Panc1 (cell line): ENCODE measurements around the gene GREM1. TPM values are rescaled to one million over a fixed set of nuclear protein-coding genes. Genes with fewer than 3 reads are reported as not detected.

Source experiments
- ATAC-seq: fragments of 200-7000 bp; cut with Tn5 transposase; 2 replicates; pipeline ENCODE4 v1.9.1; 2020; ENCODE audit warnings: mild to moderate bottlenecking, moderate library complexity
- Bru-seq: library from RNA; stranded (reverse); fragments of 400-500 nt; gene quantifications from one replicate; lab custom pipeline; 2021; lab: Mats Ljungman, UMichigan
- BruChase-seq, 2 experiments: library from RNA; stranded (reverse); fragments of 400-500 nt; gene quantifications; one replicate each; lab custom pipeline; 2021; lab: Mats Ljungman, UMichigan
- BruUV-seq: library from RNA; stranded (reverse); fragments of 400-500 nt; replicated peaks from 2 replicates; lab custom pipeline; 2021; lab: Mats Ljungman, UMichigan
- CTCF ChIA-PET: fragments of 300-600 bp; sonication (Branson Sonifier 250); formaldehyde crosslinking; loops from one replicate; lab custom pipeline; 2022; ENCODE audit warnings: antibody characterized with exemption; lab: Charles Lee
- POLR2A ChIA-PET: fragments of 300-600 bp; sonication (Branson Sonifier 250); formaldehyde crosslinking; loops from one replicate; lab custom pipeline; 2022; ENCODE audit warnings: antibody characterized with exemption; lab: Charles Lee
- DNase-seq: peaks from one replicate; pipeline ENCODE4 v3.0.0-alpha.2; 2010; ENCODE audit warnings: low read depth, low spot score
- H3K27ac ChIP-seq: 2 replicates; pipeline ENCODE4 v1.5.1; 2011; ENCODE audit warnings: mild to moderate bottlenecking, low read length, inconsistent platforms
- H3K27me3 ChIP-seq: fragments of 200-500 bp; sonication (Bioruptor generic); 2 replicates; pipeline ENCODE4 v1.6.0; 2014; ENCODE audit warnings: low read length, inconsistent platforms; ENCODE audit not compliant: control insufficient read depth, insufficient read depth
- H3K36me3 ChIP-seq: fragments of 200-500 bp; sonication (Bioruptor generic); 2 replicates; pipeline ENCODE4 v1.5.1; 2014; ENCODE audit warnings: inconsistent platforms, mild to moderate bottlenecking, low read length, moderate library complexity; ENCODE audit not compliant: control insufficient read depth, insufficient read depth
- H3K4me1 ChIP-seq: 2 replicates; pipeline ENCODE4 v1.5.1; 2011; ENCODE audit warnings: inconsistent platforms, mild to moderate bottlenecking, low read length, moderate library complexity; ENCODE audit not compliant: control insufficient read depth, insufficient read depth
- H3K4me3 ChIP-seq, 2 experiments: 2 replicates each; pipeline ENCODE4 v1.5.1; 2011 to 2012; ENCODE audit warnings: low read depth in 2 of 2, low read length in 2 of 2, mild to moderate bottlenecking in 2 of 2, inconsistent platforms in 1 of 2, moderate library complexity in 1 of 2
- H3K9me3 ChIP-seq: fragments of 200-500 bp; sonication (Bioruptor generic); 2 replicates; pipeline ENCODE4 v1.5.1; 2014; ENCODE audit warnings: low read depth, mild to moderate bottlenecking, inconsistent platforms, low read length, moderate library complexity; ENCODE audit not compliant: control insufficient read depth, insufficient read depth
- CTCF ChIP-seq: fragments of 450-650 bp; IDR thresholded peaks from 2 replicates; pipeline ENCODE4 v1.5.1; 2017; ENCODE audit warnings: mild to moderate bottlenecking
- POLR2AphosphoS5 ChIP-seq: IDR thresholded peaks from 2 replicates; pipeline ENCODE4 v1.6.1; 2012; ENCODE audit warnings: mild to moderate bottlenecking, low read depth, low read length, moderate library complexity
- REST ChIP-seq, 2 experiments: IDR thresholded peaks; 2 replicates each; pipeline ENCODE4 v1.6.1; 2011 to 2012; ENCODE audit warnings: low read depth in 2 of 2, control low read depth in 1 of 2, low read length in 1 of 2, mild to moderate bottlenecking in 1 of 2, moderate library complexity in 1 of 2; ENCODE audit not compliant: insufficient read depth in 1 of 2
- SIN3A ChIP-seq: IDR thresholded peaks from 2 replicates; pipeline ENCODE4 v1.6.1; 2012; ENCODE audit warnings: low read depth, mild to moderate bottlenecking, low read length, moderate library complexity, borderline replicate concordance; ENCODE audit not compliant: insufficient read depth
- TCF7L2 ChIP-seq: IDR thresholded peaks from 2 replicates; pipeline ENCODE4 v1.6.1; 2011; ENCODE audit warnings: mild to moderate bottlenecking, low read depth, low read length, inconsistent platforms
- in situ Hi-C: cut with HindIII; loops from 2 replicates; pipeline ENCODE4 v1.10.0; 2016; ENCODE audit warnings: low sequenced_read_pairs, low pct_unique_long_range_greater_than_20kb
- intact Hi-C: fragments of 100-400 bp; cut with micrococcal nuclease; formaldehyde crosslinking; loops from one replicate; pipeline ENCODE4 v1.10.0; 2022; ENCODE audit not compliant: unreplicated experiment
- long read RNA-seq: library from polyadenylated mRNA; unstranded; transcript quantifications from one replicate; pipeline ENCODE4 v2.0.0, GENCODE V29; 2021; ENCODE audit not compliant: unreplicated experiment
- polyA plus RNA-seq: library from polyadenylated mRNA; unstranded; fragments of >200 nt; gene quantifications from one replicate; pipeline ENCODE4 v1.2.1, GENCODE V29; 2012; ENCODE audit warnings: missing spikeins; ENCODE audit not compliant: insufficient read length
- total RNA-seq: library from RNA; stranded (reverse); gene quantifications from one replicate; pipeline ENCODE4 v1.2.1, GENCODE V29; 2021; ENCODE audit not compliant: unreplicated experiment

Gene GREM1
- total RNA-seq, result 0.41 TPM
- polyA plus RNA-seq, result 0.02 TPM
- Bru-seq, nascent RNA, result percentile 2 among the genes with signal in this experiment
- BruChase-seq, experiment 1, labeled RNA remaining after a 2-hour chase, result percentile 4 among the genes with signal in this experiment
- not detected for BruChase-seq, experiment 2, labeled RNA remaining after a 6-hour chase
- long read RNA-seq, result 0 reads

GRCh38 chr15:32717426-32718226 lies at the start of gene GREM1:
TSS of gene GREM1 (plus strand) at chr15:32718004. CDS start at chr15:32730691, 12,687 bp downstream.
- H3K4me1 ChIP-seq, result no peaks in the 10 kb centered on the region
- H3K4me3 ChIP-seq, result peak within 1 kb of the TSS; percentile 36 to 38
- TF ChIP-seq SIN3A (no peak), CTCF (no peak), TCF7L2 (no peak), REST (IDR thresholded peaks at IDR 0.05; ENCODE audit: insufficient read depth in 1 of 2, low read depth in 2 of 2, low read length in 1 of 2) (no peak)
- intact Hi-C loops, result no loop called here
- H3K9me3 ChIP-seq, result no peaks in the 10 kb centered on the region
- in situ Hi-C loops, result no loop called here
- no TSS peak for BruUV-seq
- H3K36me3 ChIP-seq, result no peaks in the 10 kb centered on the region
- ATAC-seq (no peak), DNase-seq (no peak)
- peaks cover 41% of the 10 kb centered on the region for H3K27me3 ChIP-seq
- CTCF ChIA-PET, result no interaction called here
- H3K27ac ChIP-seq, result no peak within 1 kb of the TSS
- POLR2A ChIA-PET, result no interaction called here

DNA sequence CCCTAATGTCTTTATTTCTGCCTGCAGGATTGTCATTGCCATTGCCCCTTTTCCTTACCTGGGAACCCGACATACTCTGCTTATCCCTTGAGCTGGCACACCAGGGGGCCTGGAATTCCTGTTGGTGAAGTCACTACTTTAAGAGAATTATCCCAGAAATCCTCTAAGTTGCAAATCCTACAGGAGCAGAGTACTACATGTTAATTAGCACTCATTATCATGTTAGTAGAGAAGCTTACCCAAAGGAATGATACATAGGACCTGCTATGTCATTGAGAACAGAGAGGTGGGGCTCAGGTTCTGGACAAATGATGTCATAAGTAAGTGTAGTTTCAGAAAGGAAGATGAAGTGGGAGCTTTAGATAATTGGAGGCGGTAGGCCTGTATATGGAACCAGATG lies 48.9 kb upstream of the GREM1 start:
- H3K4me1 ChIP-seq, result no peaks in the 10 kb centered on the region
- POLR2A ChIA-PET, result interaction anchor here (0.6 kb wide), 1 partner anchor 27 kb away, joined by 3 read pairs; the partner anchor contains the start of gene SCG5
- H3K36me3 ChIP-seq, result no peaks in the 10 kb centered on the region
- BruUV-seq, result no TSS peak
- in situ Hi-C loops, result no loop called here
- no peak overlapping the region for H3K4me3 ChIP-seq
- H3K27me3 ChIP-seq, result no peaks in the 10 kb centered on the region
- ATAC-seq, result no peak
- no peak for DNase-seq
- intact Hi-C loops, result loop anchor here (10.0 kb wide), 1 partner anchor 286 kb away; no protein-coding TSS in a partner anchor
- CTCF ChIA-PET, result no interaction called here
- H3K27ac ChIP-seq, result no peak overlapping the region
- TF ChIP-seq POLR2AphosphoS5, result no peak
- TF ChIP-seq SIN3A, result no peak
- no peak for TF ChIP-seq CTCF
- no peak for TF ChIP-seq TCF7L2
- TF ChIP-seq REST (IDR thresholded peaks at IDR 0.05; ENCODE audit: insufficient read depth in 1 of 2, low read depth in 2 of 2, low read length in 1 of 2), result no peak
- no peaks in the 10 kb centered on the region for H3K9me3 ChIP-seq
